Thoracic aorta (tissue), 2 donors: Measurements from ENCODE around the gene SOX10. TPM values are rescaled to one million over a fixed set of nuclear protein-coding genes. Genes with fewer than 3 reads are reported as not detected.

Source experiments
- ATAC-seq: fragments of 150-250 bp; one replicate; pipeline ENCODE4 v1.8.0; 2017; ENCODE audit warnings: low read depth; ENCODE audit not compliant: insufficient number of reproducible peaks, low FRiP score
- DNase-seq: peaks from one replicate; pipeline ENCODE4 v3.0.0-alpha.2; 2020; ENCODE audit warnings: low spot score
- H3K27ac ChIP-seq, 2 donors: fragments of 200-600 bp; sonication (generic); 1 replicate in 1 of 2; 2 replicates in 1 of 2; pipeline ENCODE4 v1.5.1; 2016; ENCODE audit warnings: mild to moderate bottlenecking in 2 of 2, moderate library complexity in 2 of 2
- H3K27me3 ChIP-seq: fragments of 200-600 bp; sonication (generic); replicated peaks from 2 replicates; pipeline ENCODE4 v1.6.0; 2016; ENCODE audit warnings: mild to moderate bottlenecking; ENCODE audit not compliant: insufficient read depth
- H3K36me3 ChIP-seq: fragments of 200-600 bp; sonication (generic); one replicate; pipeline ENCODE4 v1.5.1; 2016
- H3K4me1 ChIP-seq, 2 donors: fragments of 200-600 bp; sonication (generic); 1 replicate in 1 of 2; 2 replicates in 1 of 2; pipeline versions ENCODE4 v1.5.1 to v1.6.0; 2016; ENCODE audit warnings: low read depth in 2 of 2, mild to moderate bottlenecking in 1 of 2; ENCODE audit not compliant: control insufficient read depth in 1 of 2
- H3K4me3 ChIP-seq: fragments of 200-600 bp; sonication (generic); 2 replicates; pipeline ENCODE4 v1.5.1; 2016; ENCODE audit warnings: mild to moderate bottlenecking
- H3K9me3 ChIP-seq: fragments of 200-600 bp; sonication (generic); 2 replicates; pipeline ENCODE4 v1.5.1; 2016
- CTCF ChIP-seq: fragments of 200-600 bp; sonication (generic); IDR thresholded peaks from one replicate; pipeline ENCODE4 v1.5.1; 2019; ENCODE audit warnings: antibody characterized with exemption
- total RNA-seq, 2 donors: library from RNA; depleted of rRNA; stranded (reverse); fragments of >200 nt; gene quantifications; one replicate each; pipeline versions ENCODE4 v1.1.0 to v1.2.3, GENCODE V29; 2016

SOX10 gene
- total RNA-seq, 2 donors from 2014 or later: 0.49 to 0.95 TPM

DNA sequence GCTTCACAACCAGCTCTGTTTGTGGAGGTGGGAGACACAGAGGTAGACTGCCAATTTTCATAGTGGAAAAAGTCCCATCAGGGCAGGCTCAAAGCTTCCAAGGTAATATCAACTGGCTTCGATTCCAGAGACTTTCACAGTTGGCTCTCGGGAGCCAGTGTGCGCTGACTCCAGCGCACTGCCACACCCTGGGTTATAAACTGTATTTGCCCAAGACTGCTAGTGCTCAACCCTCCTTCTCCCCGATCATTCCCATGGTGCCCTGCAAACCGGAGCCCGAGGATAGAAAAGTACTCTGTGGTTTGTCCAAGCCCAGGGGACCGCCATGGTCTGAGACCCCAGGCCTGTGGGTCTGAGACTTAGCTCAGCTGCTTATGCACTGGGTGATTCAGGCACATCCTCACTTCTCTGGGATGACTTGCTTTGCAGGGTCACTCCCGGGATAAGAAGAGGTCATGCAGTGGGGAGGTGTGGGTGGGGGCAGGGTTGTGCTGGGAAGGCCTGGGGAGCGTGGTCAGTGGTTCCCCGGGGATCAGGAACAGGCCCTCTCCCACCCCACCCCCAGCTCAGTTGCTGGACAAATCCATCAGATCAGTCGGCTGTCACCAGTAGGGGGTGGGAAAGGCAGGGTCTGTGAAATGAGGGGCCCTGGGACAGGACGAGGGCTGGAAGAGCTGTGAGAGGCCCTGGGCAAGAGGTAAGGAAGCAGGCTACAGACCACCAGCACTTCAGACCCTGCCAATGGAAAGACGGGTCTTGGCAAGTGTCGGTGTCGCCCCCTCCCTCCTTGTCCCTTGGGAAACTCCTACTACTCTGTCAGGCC, 46.2 kb upstream of the SOX10 start:
- no peak overlapping the region for H3K4me3 ChIP-seq
- H3K36me3 ChIP-seq: no peaks in the 10 kb centered on the region
- no peak for DNase-seq
- ATAC-seq: no peak
- H3K9me3 ChIP-seq: no peaks in the 10 kb centered on the region
- no peaks in the 10 kb centered on the region for H3K27me3 ChIP-seq
- H3K27ac ChIP-seq: no peak overlapping the region
- peaks cover 15 to 22% of the 10 kb centered on the region in 2 donors for H3K4me1 ChIP-seq
- no peak for TF ChIP-seq CTCF

- no peak for TF ChIP-seq CTCF
- peaks cover 15 to 19% of the 10 kb centered on the region in 2 donors for H3K4me1 ChIP-seq
- no peak for DNase-seq
- H3K4me3 ChIP-seq: no peak overlapping the region
- H3K27me3 ChIP-seq: no peaks in the 10 kb centered on the region
- no peaks in the 10 kb centered on the region for H3K9me3 ChIP-seq
- no peak for ATAC-seq
- no peaks in the 10 kb centered on the region for H3K36me3 ChIP-seq
- H3K27ac ChIP-seq: no peak overlapping the region
Observed at GRCh38 chr22:38029901-38030300, 45.5 kb upstream of the SOX10 start.

- Histone ChIP-seq H3K9me3 (no peaks in the 10 kb centered on the region), H3K4me3 (no peak overlapping the region), H3K27me3 (no peaks in the 10 kb centered on the region), H3K36me3 (no peaks in the 10 kb centered on the region), H3K4me1 (peaks cover 12 to 13% of the 10 kb centered on the region in 2 donors), H3K27ac (no peak overlapping the region)
- no peak for TF ChIP-seq CTCF
- ATAC-seq: no peak
- DNase-seq: no peak
Observed at GRCh38 chr22:38029370-38029769, 45.0 kb upstream of the SOX10 start.

DNA sequence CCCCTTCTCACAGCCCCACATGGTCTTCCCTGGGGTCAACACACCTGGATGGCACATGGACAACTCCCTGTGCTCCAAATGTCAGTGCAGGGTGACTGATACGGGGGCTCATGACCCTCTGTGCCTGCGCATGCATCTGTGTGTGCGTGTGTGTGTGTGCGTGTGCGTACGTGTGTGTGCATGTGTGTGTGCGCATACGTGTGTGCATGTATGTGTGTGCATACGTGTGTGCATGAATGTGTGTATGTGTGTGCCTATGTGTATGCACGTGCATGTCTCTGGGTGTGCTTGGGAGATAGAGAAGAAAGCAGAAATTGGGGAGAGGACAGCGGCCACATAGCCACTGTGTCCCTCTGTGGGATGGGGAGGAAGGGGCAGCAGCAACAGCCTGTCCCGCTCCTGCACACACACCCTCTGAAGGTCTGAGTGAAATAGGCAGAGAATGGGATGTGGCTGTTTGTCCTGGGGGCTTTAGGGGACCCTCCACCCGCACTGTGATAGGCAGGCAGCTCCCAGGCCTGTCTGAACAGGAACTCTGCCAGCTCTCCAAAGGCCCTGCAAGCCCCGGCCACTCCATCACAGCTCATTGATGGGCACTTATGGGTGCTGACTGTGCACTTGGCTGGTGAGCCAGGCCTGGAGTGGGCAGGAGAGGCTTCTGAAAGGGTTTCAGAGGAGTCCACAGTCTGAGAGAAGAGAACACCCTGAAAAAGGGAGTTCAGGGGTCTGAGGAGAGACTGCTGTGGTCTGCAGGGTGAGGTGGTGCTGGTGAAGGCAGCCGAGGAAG, 44.2 kb upstream of the SOX10 start:
- no peak for ATAC-seq
- H3K36me3 ChIP-seq: no peaks in the 10 kb centered on the region
- DNase-seq: no peak
- H3K27ac ChIP-seq: no peak overlapping the region
- H3K27me3 ChIP-seq: no peaks in the 10 kb centered on the region
- peaks cover 4 to 5% of the 10 kb centered on the region in 2 donors for H3K4me1 ChIP-seq
- H3K9me3 ChIP-seq: no peaks in the 10 kb centered on the region
- no peak for TF ChIP-seq CTCF
- no peak overlapping the region for H3K4me3 ChIP-seq

- no peak for ATAC-seq
- TF ChIP-seq CTCF: no peak
- no peak for DNase-seq
- Histone ChIP-seq H3K27me3 (no peaks in the 10 kb centered on the region), H3K9me3 (no peaks in the 10 kb centered on the region), H3K36me3 (no peaks in the 10 kb centered on the region), H3K4me3 (no peak overlapping the region), H3K4me1 (no peaks in the 10 kb centered on the region), H3K27ac (no peak overlapping the region)
Observed at GRCh38 chr22:38027487-38027886, 43.1 kb upstream of the SOX10 start.
